Hepatocyte (in vitro differentiated cells): ENCODE results near the gene ZBTB7C.

ENCODE experiments used
- CTCF ChIP-seq: fragments of 200-600 bp; sonication (generic); IDR thresholded peaks from 2 replicates; pipeline ENCODE4 v1.5.1; 2016; ENCODE audit warnings: antibody characterized with exemption, mild to moderate bottlenecking; ENCODE audit not compliant: poor library complexity
- EZH2 ChIP-seq: fragments of 200-600 bp; sonication (generic); IDR thresholded peaks from 2 replicates; pipeline ENCODE4 v1.6.1; 2016; ENCODE audit warnings: antibody characterized with exemption, mild to moderate bottlenecking, borderline replicate concordance
- EZH2phosphoT487 ChIP-seq: fragments of 200-600 bp; sonication (generic); IDR thresholded peaks from one replicate; pipeline ENCODE4 v1.6.1; 2018; ENCODE audit warnings: antibody characterized with exemption, mild to moderate bottlenecking, low read depth, moderate library complexity; ENCODE audit not compliant: unreplicated experiment, severe bottlenecking

- TF ChIP-seq CTCF, result no peak
- TF ChIP-seq EZH2, result no peak
- TF ChIP-seq EZH2phosphoT487, result no peak
Observed at GRCh38 chr18:48104705-48105104, 304.5 kb downstream of the ZBTB7C start.
